Loucy (cell line): ENCODE results near the gene TENT4B.

Experiments
- H2AFZ ChIP-seq: fragments of 200-600 bp; sonication (generic); 2 replicates; pipeline ENCODE4 v1.6.0; 2016; ENCODE audit warnings: antibody characterized with exemption, mild to moderate bottlenecking, low read length, moderate library complexity
- H3F3A ChIP-seq: fragments of 200-600 bp; 2 replicates; pipeline ENCODE4 v1.6.0; 2016; ENCODE audit warnings: antibody characterized with exemption, low read depth, mild to moderate bottlenecking
- H3K27me3 ChIP-seq: fragments of 200-600 bp; sonication (generic); 2 replicates; pipeline ENCODE4 v1.6.1; 2014; ENCODE audit warnings: low read length, mild to moderate bottlenecking; ENCODE audit not compliant: insufficient read depth, poor library complexity, severe bottlenecking
- H3K36me3 ChIP-seq: fragments of 200-600 bp; sonication (generic); 2 replicates; pipeline ENCODE4 v1.6.1; 2016; ENCODE audit warnings: low read length; ENCODE audit not compliant: insufficient read depth
- H3K4me1 ChIP-seq: fragments of 200-600 bp; sonication (generic); 2 replicates; pipeline ENCODE4 v1.5.1; 2014; ENCODE audit warnings: low read length, mild to moderate bottlenecking; ENCODE audit not compliant: insufficient read depth, poor library complexity, severe bottlenecking
- H3K4me2 ChIP-seq: fragments of 200-600 bp; sonication (generic); 2 replicates; pipeline ENCODE4 v1.6.0; 2014; ENCODE audit warnings: antibody characterized with exemption, low read length, low read depth, mild to moderate bottlenecking; ENCODE audit not compliant: poor library complexity, severe bottlenecking
- H3K4me3 ChIP-seq: fragments of 200-600 bp; sonication (generic); 2 replicates; pipeline ENCODE4 v1.5.1; 2014; ENCODE audit warnings: low read length, mild to moderate bottlenecking, mixed read lengths; ENCODE audit not compliant: poor library complexity, severe bottlenecking
- H3K79me2 ChIP-seq: fragments of 200-600 bp; sonication (generic); 2 replicates; pipeline ENCODE4 v1.6.1; 2014; ENCODE audit warnings: low read length; ENCODE audit not compliant: insufficient read depth
- H3K9ac ChIP-seq: fragments of 200-600 bp; sonication (generic); 2 replicates; pipeline ENCODE4 v1.6.0; 2014; ENCODE audit warnings: mild to moderate bottlenecking, low read depth, low read length, moderate library complexity; ENCODE audit not compliant: poor library complexity, severe bottlenecking
- H3K9me2 ChIP-seq: fragments of 200-600 bp; sonication (generic); replicated peaks from 2 replicates; pipeline ENCODE4 v1.6.1; 2016; ENCODE audit warnings: low read depth, low read length, mixed read lengths
- H3K9me3 ChIP-seq: fragments of 200-600 bp; sonication (generic); 2 replicates; pipeline ENCODE4 v1.6.1; 2014; ENCODE audit warnings: mild to moderate bottlenecking, antibody characterized with exemption, low read length, low read depth; ENCODE audit not compliant: insufficient read depth
- H4K20me1 ChIP-seq: fragments of 200-600 bp; sonication (generic); 2 replicates; pipeline ENCODE4 v1.6.0; 2014; ENCODE audit warnings: antibody characterized with exemption, low read length, mild to moderate bottlenecking; ENCODE audit not compliant: insufficient read depth, poor library complexity, severe bottlenecking
- EZH2phosphoT487 ChIP-seq: fragments of 200-600 bp; IDR thresholded peaks from 2 replicates; pipeline ENCODE4 v1.6.1; 2018; ENCODE audit warnings: antibody characterized with exemption, mild to moderate bottlenecking, moderate library complexity, borderline replicate concordance
- TF ChIP-seq, protein P1 (sequence below): fragments of 200-600 bp; sonication (generic); conservative IDR thresholded peaks from 2 replicates; pipeline ENCODE4 v1.5.1; 2014; ENCODE audit warnings: mild to moderate bottlenecking, antibody characterized with exemption, low read length

Gene TENT4B

DNA sequence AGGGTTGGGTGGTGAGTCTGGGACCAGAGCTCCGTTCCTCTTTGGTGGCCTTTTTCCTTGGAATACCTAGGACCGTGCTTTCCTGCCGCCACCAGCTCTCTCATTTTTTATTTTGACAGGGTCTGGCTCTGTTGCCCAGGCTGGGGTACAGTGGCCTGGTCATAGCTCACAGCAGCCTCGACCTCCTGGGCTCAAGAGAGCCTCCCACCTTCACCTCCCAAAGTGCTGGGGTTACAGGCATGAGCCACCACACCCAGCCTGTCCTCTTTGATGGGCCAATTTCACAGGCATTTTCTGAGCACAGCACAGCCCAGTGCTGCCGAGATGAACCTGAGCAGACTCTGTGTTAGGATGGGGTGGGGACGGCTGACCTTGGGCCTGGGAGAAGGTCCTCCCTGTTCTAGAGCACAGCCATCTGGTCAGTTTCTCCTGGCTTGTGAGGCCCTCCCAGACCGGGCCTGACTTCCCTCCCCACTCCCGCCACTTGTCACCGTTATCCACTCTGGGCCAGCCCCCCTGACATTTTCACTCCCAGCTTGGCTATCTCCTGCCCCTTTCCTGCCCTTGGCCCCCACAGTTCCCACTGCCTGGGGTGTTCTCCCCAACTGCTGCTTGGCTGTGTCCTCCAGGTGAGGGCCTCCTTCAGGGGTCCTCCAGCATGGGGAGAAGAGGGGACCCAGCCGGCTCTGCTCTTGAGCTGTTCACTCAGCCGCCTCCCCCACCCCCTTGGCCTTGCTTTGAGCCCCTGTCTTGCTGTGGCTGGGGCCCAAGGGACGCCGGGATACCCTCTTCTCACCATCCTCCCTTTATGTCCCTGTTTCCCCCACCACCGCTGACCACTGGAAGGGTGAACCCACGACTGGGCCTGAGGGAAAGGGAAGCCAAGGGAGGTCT, 118.3 kb downstream of the TENT4B start:
- Histone ChIP-seq H3K9me2 (no peaks in the 10 kb centered on the region), H3K27me3 (no peaks in the 10 kb centered on the region), H3K9ac (peak overlapping the region; percentile 86), H3K4me3 (no peak overlapping the region), H3F3A (no peaks in the 10 kb centered on the region), H3K9me3 (no peaks in the 10 kb centered on the region), H3K36me3 (no peaks in the 10 kb centered on the region), H3K79me2 (peaks cover 98% of the 10 kb centered on the region), H4K20me1 (no peaks in the 10 kb centered on the region), H2AFZ (no peak overlapping the region), H3K4me1 (peaks cover 73% of the 10 kb centered on the region), H3K4me2 (peak overlapping the region; percentile 99)
- TF ChIP-seq EZH2phosphoT487, result no peak
- TF ChIP-seq, protein P1, sequence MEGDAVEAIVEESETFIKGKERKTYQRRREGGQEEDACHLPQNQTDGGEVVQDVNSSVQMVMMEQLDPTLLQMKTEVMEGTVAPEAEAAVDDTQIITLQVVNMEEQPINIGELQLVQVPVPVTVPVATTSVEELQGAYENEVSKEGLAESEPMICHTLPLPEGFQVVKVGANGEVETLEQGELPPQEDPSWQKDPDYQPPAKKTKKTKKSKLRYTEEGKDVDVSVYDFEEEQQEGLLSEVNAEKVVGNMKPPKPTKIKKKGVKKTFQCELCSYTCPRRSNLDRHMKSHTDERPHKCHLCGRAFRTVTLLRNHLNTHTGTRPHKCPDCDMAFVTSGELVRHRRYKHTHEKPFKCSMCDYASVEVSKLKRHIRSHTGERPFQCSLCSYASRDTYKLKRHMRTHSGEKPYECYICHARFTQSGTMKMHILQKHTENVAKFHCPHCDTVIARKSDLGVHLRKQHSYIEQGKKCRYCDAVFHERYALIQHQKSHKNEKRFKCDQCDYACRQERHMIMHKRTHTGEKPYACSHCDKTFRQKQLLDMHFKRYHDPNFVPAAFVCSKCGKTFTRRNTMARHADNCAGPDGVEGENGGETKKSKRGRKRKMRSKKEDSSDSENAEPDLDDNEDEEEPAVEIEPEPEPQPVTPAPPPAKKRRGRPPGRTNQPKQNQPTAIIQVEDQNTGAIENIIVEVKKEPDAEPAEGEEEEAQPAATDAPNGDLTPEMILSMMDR, result no peak

- Histone ChIP-seq H3K36me3 (no peaks in the 10 kb centered on the region), H3K9ac (peak overlapping the region; percentile 86), H3K27me3 (no peaks in the 10 kb centered on the region), H3K9me2 (no peaks in the 10 kb centered on the region), H3K4me1 (peaks cover 70% of the 10 kb centered on the region), H3K9me3 (no peaks in the 10 kb centered on the region), H2AFZ (no peak overlapping the region), H4K20me1 (peaks cover 3% of the 10 kb centered on the region), H3K4me2 (peak overlapping the region; percentile 99), H3F3A (no peaks in the 10 kb centered on the region; the same call in 1 of the 2 replicates), H3K4me3 (peak overlapping the region; percentile 48), H3K79me2 (peaks cover 98% of the 10 kb centered on the region)
- TF ChIP-seq, protein P1, result no peak
- no peak for TF ChIP-seq EZH2phosphoT487
These were observed 119.0 kb downstream of the TENT4B start for GRCh38 chr16:50272111-50272571.

- H3K4me2 ChIP-seq, result peak overlapping the region; percentile 99
- no peaks in the 10 kb centered on the region; the same call in 1 of the 2 replicates for H3F3A ChIP-seq
- peaks cover 97% of the 10 kb centered on the region for H3K79me2 ChIP-seq
- H3K27me3 ChIP-seq, result no peaks in the 10 kb centered on the region
- H3K4me1 ChIP-seq, result peaks cover 70% of the 10 kb centered on the region
- no peak overlapping the region for H2AFZ ChIP-seq
- H3K9me2 ChIP-seq, result no peaks in the 10 kb centered on the region
- H3K36me3 ChIP-seq, result no peaks in the 10 kb centered on the region
- TF ChIP-seq EZH2phosphoT487, result no peak
- TF ChIP-seq, protein P1, result no peak
- peak overlapping the region; percentile 48 for H3K4me3 ChIP-seq
- H3K9me3 ChIP-seq, result no peaks in the 10 kb centered on the region
- peaks cover 4% of the 10 kb centered on the region for H4K20me1 ChIP-seq
- H3K9ac ChIP-seq, result peak overlapping the region; percentile 86
These were observed 119.7 kb downstream of the TENT4B start for GRCh38 chr16:50272687-50273381.
